Measurements from ENCODE around the gene IBSP. TPM values are rescaled to one million over a fixed set of nuclear protein-coding genes. Genes with fewer than 3 reads are reported as not detected.

IBSP gene, protein sequence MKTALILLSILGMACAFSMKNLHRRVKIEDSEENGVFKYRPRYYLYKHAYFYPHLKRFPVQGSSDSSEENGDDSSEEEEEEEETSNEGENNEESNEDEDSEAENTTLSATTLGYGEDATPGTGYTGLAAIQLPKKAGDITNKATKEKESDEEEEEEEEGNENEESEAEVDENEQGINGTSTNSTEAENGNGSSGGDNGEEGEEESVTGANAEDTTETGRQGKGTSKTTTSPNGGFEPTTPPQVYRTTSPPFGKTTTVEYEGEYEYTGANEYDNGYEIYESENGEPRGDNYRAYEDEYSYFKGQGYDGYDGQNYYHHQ
- not detected for polyA plus RNA-seq (2013)

GRCh38 chr4:87799301-87800113 is at the start of gene IBSP:
IBSP (plus strand) TSS chr4:87799554; CDS start chr4:87802362, 2,808 bp downstream.
- CTCF ChIA-PET = no interaction called here
- POLR2A ChIA-PET = no interaction called here
- H3K4me1 ChIP-seq (ENCODE audit: control extremely low read depth in 1 of 4, control insufficient read depth in 4 of 4, insufficient read depth in 4 of 4, low read length in 3 of 4) = no peaks in the 10 kb centered on the region
- no peak for DNase-seq
- H3K27me3 ChIP-seq (replicated peaks in 2 of 5; ENCODE audit: control insufficient read depth in 4 of 5, insufficient read depth in 5 of 5, low read length in 4 of 5) = no peaks in the 10 kb centered on the region
- H3K4me3 ChIP-seq (ENCODE audit: control insufficient read depth in 1 of 7, extremely low read depth in 1 of 7, insufficient read depth in 4 of 7, low read depth in 2 of 7, low read length in 6 of 7) = no peak within 1 kb of the TSS
- H3K27ac ChIP-seq (ENCODE audit: insufficient read depth in 1 of 2, low read depth in 1 of 2, low read length in 2 of 2, poor library complexity in 1 of 2, severe bottlenecking in 2 of 2) = no peak within 1 kb of the TSS
- no peaks in the 10 kb centered on the region for H3K36me3 ChIP-seq (ENCODE audit: control insufficient read depth in 4 of 4, insufficient read depth in 4 of 4, low read length in 3 of 4)
- no CpG with 5 or more reads among the region's 4 CpGs for WGBS (ENCODE audit: insufficient coverage)
- no peaks in the 10 kb centered on the region for H3K9me3 ChIP-seq (ENCODE audit: control extremely low read depth in 1 of 5, control insufficient read depth in 4 of 5, insufficient read depth in 2 of 5, low read depth in 1 of 5, low read length in 4 of 5)

DNA sequence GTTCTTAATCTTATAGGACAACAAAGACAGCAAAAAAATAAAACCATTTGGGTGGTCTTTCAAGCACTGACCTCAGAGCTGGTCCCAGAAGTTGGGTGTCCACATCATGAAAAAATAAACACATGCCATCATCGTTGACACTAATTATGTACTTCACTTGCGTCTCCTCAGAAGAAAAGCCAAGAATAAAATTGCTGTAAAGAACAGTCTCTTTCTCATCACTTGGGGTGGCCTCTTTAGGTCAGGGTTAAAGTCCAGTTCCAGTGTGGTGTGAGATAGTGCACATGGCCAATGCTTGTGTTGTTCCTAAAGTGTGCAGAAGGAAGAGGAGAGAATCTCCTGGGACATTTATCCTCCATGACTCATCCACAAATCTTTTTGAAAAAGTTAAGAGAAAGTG is 49.5 kb upstream of the IBSP start:
- CTCF ChIA-PET = no interaction called here

DNA sequence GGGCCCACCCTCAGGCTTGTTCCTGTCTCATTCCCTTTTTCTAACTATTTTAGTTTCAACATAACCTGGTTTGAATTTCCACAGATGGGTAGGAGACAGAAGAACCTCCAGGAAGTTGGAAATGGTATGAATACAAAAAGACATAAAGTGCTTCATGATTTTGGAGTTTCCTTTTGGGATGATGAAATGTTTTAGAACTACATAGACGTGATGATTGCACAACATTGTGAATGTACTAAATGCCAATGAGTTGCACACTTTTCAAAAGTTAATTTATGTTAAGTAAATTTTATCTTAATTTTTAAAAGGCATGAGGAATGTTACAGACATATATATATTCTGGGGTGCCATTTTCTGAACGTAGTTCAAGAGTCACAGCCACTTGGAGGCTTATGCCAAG is 41.1 kb upstream of the IBSP start:
- Histone ChIP-seq H3K4me1 (ENCODE audit: control extremely low read depth in 1 of 4, control insufficient read depth in 4 of 4, insufficient read depth in 4 of 4, low read length in 3 of 4) (no peaks in the 10 kb centered on the region), H3K36me3 (ENCODE audit: control insufficient read depth in 4 of 4, insufficient read depth in 4 of 4, low read length in 3 of 4) (no peaks in the 10 kb centered on the region), H3K27me3 (replicated peaks in 2 of 5; ENCODE audit: control insufficient read depth in 4 of 5, insufficient read depth in 5 of 5, low read length in 4 of 5) (peaks cover 0 to 2% (median 0%) of the 10 kb centered on the region in 5 experiments), H3K4me3 (ENCODE audit: control insufficient read depth in 1 of 7, extremely low read depth in 1 of 7, insufficient read depth in 4 of 7, low read depth in 2 of 7, low read length in 6 of 7) (no peak overlapping the region), H3K27ac (ENCODE audit: insufficient read depth in 1 of 2, low read depth in 1 of 2, low read length in 2 of 2, poor library complexity in 1 of 2, severe bottlenecking in 2 of 2) (no peak overlapping the region), H3K9me3 (ENCODE audit: control extremely low read depth in 1 of 5, control insufficient read depth in 4 of 5, insufficient read depth in 2 of 5, low read depth in 1 of 5, low read length in 4 of 5) (peaks cover 0 to 3% (median 0%) of the 10 kb centered on the region in 5 experiments)
- DNase-seq = no peak
- WGBS (ENCODE audit: insufficient coverage) = no CpG with 5 or more reads among the region's 2 CpGs
- ChIA-PET CTCF (no interaction called here), POLR2A (no interaction called here)

More for the DNA sequence above, 49.5 kb upstream of the IBSP start:
- Histone ChIP-seq H3K36me3 (ENCODE audit: control insufficient read depth in 4 of 4, insufficient read depth in 4 of 4, low read length in 3 of 4) (no peaks in the 10 kb centered on the region), H3K4me1 (ENCODE audit: control extremely low read depth in 1 of 4, control insufficient read depth in 4 of 4, insufficient read depth in 4 of 4, low read length in 3 of 4) (no peaks in the 10 kb centered on the region), H3K27ac (ENCODE audit: insufficient read depth in 1 of 2, low read depth in 1 of 2, low read length in 2 of 2, poor library complexity in 1 of 2, severe bottlenecking in 2 of 2) (no peak overlapping the region), H3K27me3 (replicated peaks in 2 of 5; ENCODE audit: control insufficient read depth in 4 of 5, insufficient read depth in 5 of 5, low read length in 4 of 5) (no peaks in the 10 kb centered on the region), H3K4me3 (ENCODE audit: control insufficient read depth in 1 of 7, extremely low read depth in 1 of 7, insufficient read depth in 4 of 7, low read depth in 2 of 7, low read length in 6 of 7) (no peak overlapping the region), H3K9me3 (ENCODE audit: control extremely low read depth in 1 of 5, control insufficient read depth in 4 of 5, insufficient read depth in 2 of 5, low read depth in 1 of 5, low read length in 4 of 5) (peaks cover 0 to 11% (median 9%) of the 10 kb centered on the region in 5 experiments)
- POLR2A ChIA-PET = no interaction called here
- no peak for DNase-seq
- WGBS (ENCODE audit: insufficient coverage) = 100% methylated on average over 1 of the region's 2 CpGs

GRCh38 chr4:87762311-87762710 is 37.0 kb upstream of the IBSP start:
- no peak for DNase-seq
- Histone ChIP-seq H3K9me3 (ENCODE audit: control extremely low read depth in 1 of 5, control insufficient read depth in 4 of 5, insufficient read depth in 2 of 5, low read depth in 1 of 5, low read length in 4 of 5) (no peaks in the 10 kb centered on the region), H3K27me3 (replicated peaks in 2 of 5; ENCODE audit: control insufficient read depth in 4 of 5, insufficient read depth in 5 of 5, low read length in 4 of 5) (peaks cover 0 to 2% (median 0%) of the 10 kb centered on the region in 5 experiments), H3K27ac (ENCODE audit: insufficient read depth in 1 of 2, low read depth in 1 of 2, low read length in 2 of 2, poor library complexity in 1 of 2, severe bottlenecking in 2 of 2) (no peak overlapping the region), H3K36me3 (ENCODE audit: control insufficient read depth in 4 of 4, insufficient read depth in 4 of 4, low read length in 3 of 4) (no peaks in the 10 kb centered on the region), H3K4me3 (ENCODE audit: control insufficient read depth in 1 of 7, extremely low read depth in 1 of 7, insufficient read depth in 4 of 7, low read depth in 2 of 7, low read length in 6 of 7) (no peak overlapping the region), H3K4me1 (ENCODE audit: control extremely low read depth in 1 of 4, control insufficient read depth in 4 of 4, insufficient read depth in 4 of 4, low read length in 3 of 4) (no peaks in the 10 kb centered on the region)
- POLR2A ChIA-PET = no interaction called here
- WGBS (ENCODE audit: insufficient coverage) = 92% methylated on average over 2 of the region's 3 CpGs
- CTCF ChIA-PET = no interaction called here

- Histone ChIP-seq H3K4me3 (ENCODE audit: control insufficient read depth in 1 of 7, extremely low read depth in 1 of 7, insufficient read depth in 4 of 7, low read depth in 2 of 7, low read length in 6 of 7) (no peak overlapping the region), H3K27me3 (replicated peaks in 2 of 5; ENCODE audit: control insufficient read depth in 4 of 5, insufficient read depth in 5 of 5, low read length in 4 of 5) (no peaks in the 10 kb centered on the region), H3K4me1 (ENCODE audit: control extremely low read depth in 1 of 4, control insufficient read depth in 4 of 4, insufficient read depth in 4 of 4, low read length in 3 of 4) (no peaks in the 10 kb centered on the region), H3K9me3 (ENCODE audit: control extremely low read depth in 1 of 5, control insufficient read depth in 4 of 5, insufficient read depth in 2 of 5, low read depth in 1 of 5, low read length in 4 of 5) (no peaks in the 10 kb centered on the region), H3K36me3 (ENCODE audit: control insufficient read depth in 4 of 4, insufficient read depth in 4 of 4, low read length in 3 of 4) (no peaks in the 10 kb centered on the region), H3K27ac (ENCODE audit: insufficient read depth in 1 of 2, low read depth in 1 of 2, low read length in 2 of 2, poor library complexity in 1 of 2, severe bottlenecking in 2 of 2) (no peak overlapping the region)
- DNase-seq = no peak
- ChIA-PET POLR2A (no interaction called here), CTCF (interaction anchor here (1.5 kb wide), 1 partner anchor 9 kb away, joined by 3 read pairs; no protein-coding TSS in a partner anchor)
- no CpG with 5 or more reads among the region's 2 CpGs for WGBS (ENCODE audit: insufficient coverage)
Measured at GRCh38 chr4:87781569-87781968, 17.8 kb upstream of the IBSP start.

DNA sequence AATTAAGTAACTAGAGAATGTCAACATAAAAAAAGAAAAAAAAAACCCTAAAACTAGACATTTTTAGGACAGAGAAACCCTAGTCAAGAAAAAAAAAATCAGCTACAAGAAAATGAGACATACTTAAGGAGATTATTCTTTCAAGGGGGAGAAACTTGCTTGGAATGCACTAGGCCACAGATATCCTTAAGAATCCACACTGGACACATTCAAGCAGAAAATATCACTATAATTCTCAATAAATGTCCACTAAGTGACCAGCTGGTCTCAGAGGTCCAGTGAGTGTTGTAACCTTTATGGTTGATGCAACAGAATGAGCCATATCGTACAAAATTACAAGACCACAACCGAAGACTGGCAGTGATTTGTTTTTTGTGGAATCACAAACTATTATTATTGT is 15.6 kb upstream of the IBSP start:
- no peak for DNase-seq
- H3K36me3 ChIP-seq (ENCODE audit: control insufficient read depth in 4 of 4, insufficient read depth in 4 of 4, low read length in 3 of 4) = no peaks in the 10 kb centered on the region
- ChIA-PET CTCF (no interaction called here), POLR2A (no interaction called here)
- H3K9me3 ChIP-seq (ENCODE audit: control extremely low read depth in 1 of 5, control insufficient read depth in 4 of 5, insufficient read depth in 2 of 5, low read depth in 1 of 5, low read length in 4 of 5) = no peaks in the 10 kb centered on the region
- no peaks in the 10 kb centered on the region for H3K27me3 ChIP-seq (replicated peaks in 2 of 5; ENCODE audit: control insufficient read depth in 4 of 5, insufficient read depth in 5 of 5, low read length in 4 of 5)
- H3K4me1 ChIP-seq (ENCODE audit: control extremely low read depth in 1 of 4, control insufficient read depth in 4 of 4, insufficient read depth in 4 of 4, low read length in 3 of 4) = no peaks in the 10 kb centered on the region
- no peak overlapping the region for H3K4me3 ChIP-seq (ENCODE audit: control insufficient read depth in 1 of 7, extremely low read depth in 1 of 7, insufficient read depth in 4 of 7, low read depth in 2 of 7, low read length in 6 of 7)
- no CpG with 5 or more reads among the region's 2 CpGs for WGBS (ENCODE audit: insufficient coverage)
- no peak overlapping the region for H3K27ac ChIP-seq (ENCODE audit: insufficient read depth in 1 of 2, low read depth in 1 of 2, low read length in 2 of 2, poor library complexity in 1 of 2, severe bottlenecking in 2 of 2)
